ENCODE results near the gene MAPRE3. TPM values are rescaled to one million over a fixed set of nuclear protein-coding genes. Genes with fewer than 3 reads are reported as not detected.

The MAPRE3 gene
- total RNA-seq, 1 experiment from 2014 or later: 10.3 TPM

GRCh38 chr2:26950246-26950645, 20.2 kb upstream of the MAPRE3 start:
- no peak overlapping the region for H3K27ac Mint-ChIP-seq
- ChIA-PET CTCF (interaction anchor here (0.7 to 2.8 kb wide), 4 partner anchors 12 to 104 kb away, joined by 3 to 21 read pairs (median 10); no protein-coding TSS in a partner anchor), POLR2A (no interaction called here)
- H3K36me3 Mint-ChIP-seq: no peaks in the 10 kb centered on the region
- 0 out of 2 replicates have a peak, but pooled peaks cover 2% of the 10 kb centered on the region for H3K4me1 Mint-ChIP-seq
- H3K9me3 Mint-ChIP-seq: no peaks in the 10 kb centered on the region
- DNase-seq (ENCODE audit: low spot score) (no peak), ATAC-seq (no peak)
- no peaks in the 10 kb centered on the region for H3K27me3 Mint-ChIP-seq (ENCODE audit: low read depth)
- no peak overlapping the region for H3K4me3 Mint-ChIP-seq
- TF ChIP-seq MLX (CRISPR knock-in tag; IDR thresholded peaks at IDR 0.05) (no peak), ZBTB43 (CRISPR knock-in tag; IDR thresholded peaks at IDR 0.05) (no peak), FOXK1 (CRISPR knock-in tag; IDR thresholded peaks at IDR 0.05) (no peak)

GRCh38 chr2:26951236-26951635, 19.2 kb upstream of the MAPRE3 start:
- DNase-seq (ENCODE audit: low spot score) (no peak), ATAC-seq (no peak)
- TF ChIP-seq ZNF423 (CRISPR knock-in tag; IDR thresholded peaks at IDR 0.05): no peak
- TF ChIP-seq CREM (CRISPR knock-in tag; IDR thresholded peaks at IDR 0.05): no peak
- TF ChIP-seq ZNF671 (CRISPR knock-in tag; IDR thresholded peaks at IDR 0.05): no peak
- TF ChIP-seq OVOL2 (CRISPR knock-in tag; IDR thresholded peaks at IDR 0.05; ENCODE audit: borderline replicate concordance): no peak
- no peak for TF ChIP-seq JAZF1 (CRISPR knock-in tag; IDR thresholded peaks at IDR 0.05)
- POLR2A ChIA-PET: no interaction called here
- no peaks in the 10 kb centered on the region for H3K36me3 Mint-ChIP-seq
- H3K27me3 Mint-ChIP-seq (ENCODE audit: low read depth): no peaks in the 10 kb centered on the region
- H3K27ac Mint-ChIP-seq: no peak overlapping the region
- H3K9me3 Mint-ChIP-seq: no peaks in the 10 kb centered on the region
- H3K4me1 Mint-ChIP-seq: 0 out of 2 replicates have a peak, but pooled peaks cover 2% of the 10 kb centered on the region
- CTCF ChIA-PET: interaction anchor here (0.8 to 7.1 kb wide), 4 partner anchors 8 to 105 kb away, joined by 4 to 39 read pairs (median 16); no protein-coding TSS in a partner anchor
- no peak overlapping the region for H3K4me3 Mint-ChIP-seq

GRCh38 chr2:26952374-26952773, 18.1 kb upstream of the MAPRE3 start:
- Mint-ChIP-seq H3K27me3 (ENCODE audit: low read depth) (no peaks in the 10 kb centered on the region), H3K27ac (no peak overlapping the region), H3K9me3 (no peaks in the 10 kb centered on the region), H3K4me3 (no peak overlapping the region), H3K4me1 (0 out of 2 replicates have a peak, but pooled peaks cover 2% of the 10 kb centered on the region), H3K36me3 (no peaks in the 10 kb centered on the region)
- ChIA-PET CTCF (interaction anchor here (1.2 to 7.1 kb wide), 6 partner anchors 9 to 106 kb away, joined by 3 to 39 read pairs (median 10); no protein-coding TSS in a partner anchor), POLR2A (no interaction called here)
- ATAC-seq: peak; percentile 39; the same call in 1 of the 2 replicates
- TF ChIP-seq NR2C2 (CRISPR knock-in tag; IDR thresholded peaks at IDR 0.05) (no peak), PRRX2 (CRISPR knock-in tag; IDR thresholded peaks at IDR 0.05) (no peak), NR1H2 (CRISPR knock-in tag; IDR thresholded peaks at IDR 0.05) (no peak), SMAD3 (CRISPR knock-in tag; IDR thresholded peaks at IDR 0.05; ENCODE audit: borderline replicate concordance) (no peak), SP1 (CRISPR knock-in tag; conservative IDR thresholded peaks at IDR 0.05) (no peak), NR3C1 (CRISPR knock-in tag; conservative IDR thresholded peaks at IDR 0.05; ENCODE audit: low read depth) (no peak), ARID4B (CRISPR knock-in tag; IDR thresholded peaks at IDR 0.05; ENCODE audit: borderline replicate concordance) (no peak), USF1 (CRISPR knock-in tag; IDR thresholded peaks at IDR 0.05) (no peak), RORB (CRISPR knock-in tag; IDR thresholded peaks at IDR 0.05) (no peak)
- no peak for DNase-seq (ENCODE audit: low spot score)

Measured in WTC11 (cell line).